Endodermal cell (in vitro differentiated cells): ENCODE results near the gene AWAT2. TPM values are rescaled to one million over a fixed set of nuclear protein-coding genes. Genes with fewer than 3 reads are reported as not detected.

Experiments
- DNase-seq: peaks from one replicate; pipeline ENCODE4 v3.0.0-alpha.2; 2017
- H3K27ac ChIP-seq: 2 replicates; pipeline ENCODE4 v1.5.1; 2013; ENCODE audit warnings: mild to moderate bottlenecking, low read depth, low read length, moderate library complexity
- H3K27me3 ChIP-seq: 2 replicates; pipeline ENCODE4 v1.6.1; 2013; ENCODE audit warnings: mild to moderate bottlenecking, low read length, moderate library complexity; ENCODE audit not compliant: insufficient read depth, control insufficient read depth, poor library complexity, severe bottlenecking
- H3K36me3 ChIP-seq: 2 replicates; pipeline ENCODE4 v1.7.0; 2013; ENCODE audit warnings: mild to moderate bottlenecking, low read length, moderate library complexity; ENCODE audit not compliant: control insufficient read depth, insufficient read depth
- H3K4me1 ChIP-seq: one replicate; pipeline ENCODE4 v1.7.0; 2013; ENCODE audit warnings: low read length; ENCODE audit not compliant: control insufficient read depth, insufficient read depth
- H3K4me3 ChIP-seq: 2 replicates; pipeline ENCODE4 v1.5.1; 2013; ENCODE audit warnings: mild to moderate bottlenecking, low read length, moderate library complexity
- H3K9ac ChIP-seq: 2 replicates; pipeline ENCODE4 v1.6.1; 2013; ENCODE audit warnings: mild to moderate bottlenecking, low read length, moderate library complexity; ENCODE audit not compliant: poor library complexity, severe bottlenecking; ENCODE audit errors: extremely low read depth
- H3K9me3 ChIP-seq: 2 replicates; pipeline ENCODE4 v1.6.1; 2013; ENCODE audit warnings: mild to moderate bottlenecking, low read length, moderate library complexity; ENCODE audit not compliant: control insufficient read depth
- H3K27ac Mint-ChIP-seq: 2 replicates; pipeline ENCODE4 v1.8.0; 2020; ENCODE audit warnings: mixed read lengths
- H3K27me3 Mint-ChIP-seq: 2 replicates; pipeline ENCODE4 v1.8.0; 2021; ENCODE audit warnings: mild to moderate bottlenecking, mixed read lengths; ENCODE audit not compliant: insufficient read depth
- H3K36me3 Mint-ChIP-seq: 2 replicates; pipeline ENCODE4 v1.8.0; 2020; ENCODE audit warnings: low read depth, mixed read lengths
- H3K4me1 Mint-ChIP-seq: 2 replicates; pipeline ENCODE4 v1.8.0; 2020; ENCODE audit warnings: mixed read lengths
- H3K4me3 Mint-ChIP-seq: 2 replicates; pipeline ENCODE4 v1.8.0; 2020; ENCODE audit warnings: mild to moderate bottlenecking, moderate library complexity, mixed read lengths
- H3K9me3 Mint-ChIP-seq: 2 replicates; pipeline ENCODE4 v1.8.0; 2020; ENCODE audit warnings: mild to moderate bottlenecking, mixed read lengths
- CTCF ChIP-seq: fragments of 200-600 bp; sonication (generic); conservative IDR thresholded peaks from 2 replicates; pipeline ENCODE4 v1.5.0; 2021; ENCODE audit warnings: antibody characterized with exemption, mild to moderate bottlenecking
- WGBS, 2 experiments: methylation state at CpG; one replicate each; pipeline versions ENCODE4 v1.1.5 to v1.1.7; 2013; ENCODE audit warnings: missing lambda C conversion rate in 2 of 2, mixed read lengths in 1 of 2; ENCODE audit not compliant: insufficient coverage in 1 of 2, insufficient read length in 1 of 2; 5-methylcytosine and 5-hydroxymethylcytosine counted together
- total RNA-seq, 2 donors: library from RNA; stranded (reverse); fragmentation: NEBNext Ultra II Directional in 1 of 2; extraction: Animal tissue kit (Norgen Biotek cat#: 25700) in 1 of 2; gene quantifications; 2 replicates in 1 of 2; 3 replicates in 1 of 2; pipeline ENCODE4 v1.2.1, GENCODE V29; 2021

Gene AWAT2
- total RNA-seq, 2 donors from 2014 or later: not detected

- no peak for TF ChIP-seq CTCF
- H3K9me3 Mint-ChIP-seq: peaks cover 46% of the 10 kb centered on the region
- no peak overlapping the region for H3K4me3 Mint-ChIP-seq
- no peak overlapping the region for H3K27ac ChIP-seq
- 90% methylated on average over 3 of the region's 3 CpGs; no CpG with 5 or more reads in 1 of the 2 experiments for WGBS, 2 experiments
- DNase-seq: no peak
- H3K36me3 ChIP-seq: no peaks in the 10 kb centered on the region
- H3K27me3 ChIP-seq: no peaks in the 10 kb centered on the region
- H3K4me3 ChIP-seq: no peak overlapping the region
- no peaks in the 10 kb centered on the region for H3K9me3 ChIP-seq
- no peaks in the 10 kb centered on the region for H3K36me3 Mint-ChIP-seq
- no peak overlapping the region for H3K9ac ChIP-seq
- no peaks in the 10 kb centered on the region for H3K4me1 ChIP-seq
- H3K27me3 Mint-ChIP-seq: no peaks in the 10 kb centered on the region
- H3K27ac Mint-ChIP-seq: no peak overlapping the region
- no peaks in the 10 kb centered on the region for H3K4me1 Mint-ChIP-seq
Measured at GRCh38 chrX:70049406-70049805, 332 bp downstream of the AWAT2 start.

GRCh38 chrX:70046978-70047377 lies 2.8 kb downstream of the AWAT2 start:
- no peak overlapping the region for H3K27ac Mint-ChIP-seq
- Histone ChIP-seq H3K4me3 (no peak overlapping the region), H3K36me3 (no peaks in the 10 kb centered on the region), H3K9ac (no peak overlapping the region), H3K27ac (no peak overlapping the region), H3K9me3 (no peaks in the 10 kb centered on the region), H3K4me1 (no peaks in the 10 kb centered on the region), H3K27me3 (no peaks in the 10 kb centered on the region)
- TF ChIP-seq CTCF: no peak
- no peak overlapping the region for H3K4me3 Mint-ChIP-seq
- no peak for DNase-seq
- H3K9me3 Mint-ChIP-seq: peaks cover 39% of the 10 kb centered on the region
- no peaks in the 10 kb centered on the region for H3K36me3 Mint-ChIP-seq
- no peaks in the 10 kb centered on the region for H3K27me3 Mint-ChIP-seq
- no peaks in the 10 kb centered on the region for H3K4me1 Mint-ChIP-seq

- Histone ChIP-seq H3K27ac (no peak overlapping the region), H3K4me1 (no peaks in the 10 kb centered on the region), H3K36me3 (no peaks in the 10 kb centered on the region), H3K9me3 (no peaks in the 10 kb centered on the region), H3K4me3 (no peak overlapping the region), H3K9ac (no peak overlapping the region), H3K27me3 (no peaks in the 10 kb centered on the region)
- no peak overlapping the region for H3K27ac Mint-ChIP-seq
- H3K9me3 Mint-ChIP-seq: peaks cover 37% of the 10 kb centered on the region
- WGBS, 2 experiments: 91% methylated on average over 3 of the region's 4 CpGs; no CpG with 5 or more reads in 1 of the 2 experiments
- no peaks in the 10 kb centered on the region for H3K36me3 Mint-ChIP-seq
- no peaks in the 10 kb centered on the region for H3K27me3 Mint-ChIP-seq
- TF ChIP-seq CTCF: no peak
- H3K4me1 Mint-ChIP-seq: no peaks in the 10 kb centered on the region
- no peak overlapping the region for H3K4me3 Mint-ChIP-seq
- DNase-seq: no peak
Measured at GRCh38 chrX:70044541-70045245, 5.0 kb downstream of the AWAT2 start.
